ENCODE results near the gene VWA8.
A peak's percentile ranks its signal among the peaks of the same experiment; 100 is the strongest.

The VWA8 gene

DNA sequence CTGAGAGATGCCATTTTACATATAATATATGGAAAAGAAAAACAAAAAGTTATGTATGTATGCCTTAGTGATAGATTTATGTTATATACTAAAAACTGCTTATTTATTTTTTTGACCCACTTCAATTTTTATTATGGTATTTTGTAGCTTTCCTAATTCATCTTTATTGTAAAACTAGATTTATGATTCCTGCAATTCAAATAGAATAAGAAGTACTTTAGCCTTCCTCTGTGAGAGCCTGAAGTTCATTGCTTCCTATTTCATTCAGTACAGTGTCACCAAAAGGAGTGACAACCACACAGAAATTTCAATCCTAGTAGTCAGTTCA is 345.4 kb downstream of the VWA8 start:
- ChIA-PET CTCF (interaction anchor here (0.6 kb wide), 1 partner anchor 12 kb away, joined by 3 read pairs; no protein-coding TSS in a partner anchor), POLR2A (no interaction called here)
- no peak for DNase-seq (ENCODE audit: low read depth, low spot score)
- H3K4me3 ChIP-seq (ENCODE audit: low read depth, low read length), result no peak overlapping the region
- no peak for TF ChIP-seq CTCF (IDR thresholded peaks at IDR 0.05; ENCODE audit: insufficient read depth, low read length, missing control alignments)

DNA sequence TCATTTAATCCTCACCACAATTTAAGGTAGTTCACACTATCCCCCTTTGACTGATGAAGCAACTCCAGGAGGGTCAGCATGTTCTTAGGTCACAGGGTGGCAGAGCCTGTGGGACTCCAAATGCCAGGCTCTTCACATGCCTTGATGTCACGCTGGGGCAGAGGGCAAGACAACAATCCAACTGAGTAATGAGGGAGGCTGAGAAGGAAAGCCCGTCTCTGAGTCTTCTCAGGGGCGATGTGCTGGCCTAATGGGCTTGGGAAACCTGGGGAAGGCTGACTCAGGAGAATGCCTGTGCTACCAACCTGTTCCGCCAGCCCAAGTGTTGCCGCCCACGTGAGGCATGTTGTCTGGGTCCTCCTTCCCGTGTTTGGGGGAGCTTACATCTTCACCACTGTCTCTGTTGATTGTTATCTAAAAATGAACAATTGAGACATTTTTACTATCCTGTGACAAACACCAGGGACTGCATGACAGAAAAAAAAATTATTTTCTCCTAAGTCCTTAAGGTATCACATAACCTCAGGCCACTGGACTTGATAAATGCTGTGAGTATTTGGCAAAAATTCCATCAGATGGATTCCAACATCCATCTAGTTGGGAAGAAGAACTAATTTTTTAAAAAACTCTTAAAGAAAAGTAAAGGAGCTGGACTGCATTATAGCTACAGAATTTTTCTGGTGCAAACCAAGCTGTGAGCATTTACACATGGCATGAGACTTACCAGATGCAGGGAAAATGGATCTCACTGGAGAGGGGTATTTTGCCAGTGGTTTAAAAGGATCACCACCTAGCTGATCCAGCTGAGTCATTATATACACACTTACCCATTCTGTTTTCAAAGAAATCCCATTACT is 346.0 kb downstream of the VWA8 start:
- no peak for DNase-seq (ENCODE audit: low read depth, low spot score)
- no peak for TF ChIP-seq CTCF (IDR thresholded peaks at IDR 0.05; ENCODE audit: insufficient read depth, low read length, missing control alignments)
- ChIA-PET CTCF (interaction anchor here (0.6 to 1.6 kb wide), 2 partner anchors 13 to 36 kb away, joined by 3 read pairs; no protein-coding TSS in a partner anchor), POLR2A (interaction anchor here (1.3 kb wide), 1 partner anchor 8 kb away, joined by 5 read pairs; no protein-coding TSS in a partner anchor)
- no peak overlapping the region for H3K4me3 ChIP-seq (ENCODE audit: low read depth, low read length)

DNA sequence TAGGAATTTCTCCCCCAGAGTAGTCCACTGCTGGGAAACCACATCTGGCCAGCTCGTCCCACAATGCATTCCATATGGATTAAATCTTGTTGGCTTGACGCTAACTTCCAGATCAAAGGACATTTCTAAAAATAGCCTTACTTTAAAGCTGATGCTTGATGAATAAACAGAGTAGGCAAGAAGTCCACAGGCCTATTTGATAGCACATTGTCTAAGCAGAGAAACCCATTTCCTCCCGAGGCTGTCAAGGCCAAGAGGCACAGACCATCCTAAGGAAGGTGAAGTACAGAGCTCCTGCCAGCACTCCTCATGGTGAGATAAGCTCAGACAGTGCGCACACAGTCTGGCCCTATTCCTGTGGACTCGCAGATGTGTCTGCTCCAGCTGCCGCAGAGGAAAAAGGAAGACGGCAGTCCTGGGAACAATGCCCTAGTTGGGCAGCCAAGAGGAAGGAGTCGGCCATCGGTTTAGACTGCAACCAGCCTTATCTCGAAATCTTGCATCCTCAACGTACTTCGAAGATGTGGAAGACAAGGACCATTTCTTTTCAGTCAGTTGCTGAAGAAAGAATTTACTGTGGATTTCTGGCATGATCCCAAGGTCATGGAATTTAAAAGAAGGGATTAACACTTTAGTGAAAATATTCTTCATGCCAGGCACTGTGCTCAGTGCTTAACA is 346.8 kb downstream of the VWA8 start:
- CTCF ChIA-PET, result interaction anchor here (1.4 to 1.6 kb wide), 2 partner anchors 37 to 39 kb away, joined by 3 to 4 read pairs; no protein-coding TSS in a partner anchor
- peak; percentile 59 for DNase-seq (ENCODE audit: low read depth, low spot score)
- POLR2A ChIA-PET, result interaction anchor here (1.3 kb wide), 1 partner anchor 8 kb away, joined by 5 read pairs; no protein-coding TSS in a partner anchor
- no peak overlapping the region for H3K4me3 ChIP-seq (ENCODE audit: low read depth, low read length)
- TF ChIP-seq CTCF (IDR thresholded peaks at IDR 0.05; ENCODE audit: insufficient read depth, low read length, missing control alignments), result no peak

DNA sequence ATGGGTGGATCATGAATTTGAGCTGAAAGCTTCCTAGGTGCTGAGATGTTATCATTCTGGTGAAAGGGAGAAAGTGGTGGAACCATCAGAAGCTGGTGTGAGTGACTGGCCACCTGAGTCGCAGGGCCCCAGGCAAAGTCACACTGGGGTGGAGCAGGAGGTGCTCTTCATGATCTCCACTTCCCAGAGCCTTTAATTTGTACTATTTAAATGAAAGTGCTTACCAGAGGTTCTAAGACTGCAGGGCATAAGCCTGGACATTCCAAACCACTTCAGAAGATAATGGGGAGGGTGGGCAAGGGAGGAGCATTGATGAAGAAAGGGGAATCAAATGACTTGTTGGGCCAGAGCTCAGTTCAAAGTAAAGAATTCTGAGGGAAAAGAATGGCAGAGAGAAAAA is 347.4 kb downstream of the VWA8 start:
- POLR2A ChIA-PET, result interaction anchor here (1.3 kb wide), 1 partner anchor 9 kb away, joined by 5 read pairs; no protein-coding TSS in a partner anchor
- H3K4me3 ChIP-seq (ENCODE audit: low read depth, low read length), result no peak overlapping the region
- no peak for TF ChIP-seq CTCF (IDR thresholded peaks at IDR 0.05; ENCODE audit: insufficient read depth, low read length, missing control alignments)
- DNase-seq (ENCODE audit: low read depth, low spot score), result no peak
- CTCF ChIA-PET, result interaction anchor here (1.4 to 1.6 kb wide), 2 partner anchors 38 to 39 kb away, joined by 3 to 4 read pairs; no protein-coding TSS in a partner anchor

GRCh38 chr13:41611385-41611784 is 349.5 kb downstream of the VWA8 start:
- ChIA-PET CTCF (interaction anchor here (0.9 to 1.2 kb wide), 3 partner anchors 19 to 41 kb away, joined by 3 to 6 read pairs (median 4); no protein-coding TSS in a partner anchor), POLR2A (no interaction called here)
- DNase-seq (ENCODE audit: low read depth, low spot score), result no peak
- no peak overlapping the region for H3K4me3 ChIP-seq (ENCODE audit: low read depth, low read length)
- no peak for TF ChIP-seq CTCF (IDR thresholded peaks at IDR 0.05; ENCODE audit: insufficient read depth, low read length, missing control alignments)

DNA sequence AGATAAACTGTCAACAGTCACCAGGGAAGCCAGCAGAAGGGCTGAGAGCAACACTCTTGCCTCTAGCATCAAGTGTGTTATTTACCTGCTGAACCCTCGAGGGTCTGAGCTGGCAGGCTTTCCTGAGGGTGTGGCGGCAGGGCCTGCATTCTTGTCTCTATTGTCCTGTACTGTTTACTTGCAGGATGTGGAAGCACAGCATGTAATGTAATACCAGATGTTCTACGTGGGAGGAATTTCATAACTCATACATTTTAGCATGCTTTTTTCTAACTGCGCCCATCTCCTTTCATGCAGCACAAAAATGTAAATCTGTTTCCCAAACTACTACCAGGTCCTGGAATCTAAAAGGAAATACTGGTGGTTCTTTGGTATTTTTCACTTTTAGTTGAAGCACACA is 350.5 kb downstream of the VWA8 start:
- peak; percentile 89 for DNase-seq (ENCODE audit: low read depth, low spot score)
- TF ChIP-seq CTCF (IDR thresholded peaks at IDR 0.05; ENCODE audit: insufficient read depth, low read length, missing control alignments), result no peak
- POLR2A ChIA-PET, result interaction anchor here (1.1 kb wide), 1 partner anchor 14 kb away, joined by 4 read pairs; no protein-coding TSS in a partner anchor
- no peak overlapping the region for H3K4me3 ChIP-seq (ENCODE audit: low read depth, low read length)
- CTCF ChIA-PET, result interaction anchor here (0.9 to 1.2 kb wide), 2 partner anchors 40 to 42 kb away, joined by 4 to 6 read pairs; no protein-coding TSS in a partner anchor

Measured in AG04449 (cell line).